ENCODE data around the gene DCAF6.

The DCAF6 gene

GRCh38 chr1:167957710-167958109 lies 21.2 kb downstream of the DCAF6 start:
- DNase-seq (ENCODE audit: low spot score): no peak

- peak; percentile 26 for DNase-seq (ENCODE audit: low spot score)
These were observed 28.2 kb downstream of the DCAF6 start for GRCh38 chr1:167964646-167965045.

- DNase-seq (ENCODE audit: low spot score): no peak
These were observed 29.6 kb downstream of the DCAF6 start for GRCh38 chr1:167966050-167966449.

GRCh38 chr1:167968569-167968968 lies 32.1 kb downstream of the DCAF6 start:
- no peak for DNase-seq (ENCODE audit: low spot score)

GRCh38 chr1:167973832-167974231 lies 37.3 kb downstream of the DCAF6 start:
- DNase-seq (ENCODE audit: low spot score): no peak

GRCh38 chr1:167974698-167975097 lies 38.2 kb downstream of the DCAF6 start:
- no peak for DNase-seq (ENCODE audit: low spot score)

- DNase-seq (ENCODE audit: low spot score): no peak
These were observed 40.8 kb downstream of the DCAF6 start for GRCh38 chr1:167977245-167977644.

- DNase-seq (ENCODE audit: low spot score): no peak
These were observed 45.5 kb downstream of the DCAF6 start for GRCh38 chr1:167981933-167982332.

- DNase-seq (ENCODE audit: low spot score): no peak
These were observed 47.4 kb downstream of the DCAF6 start for GRCh38 chr1:167983797-167984420.

GRCh38 chr1:167984886-167985489 lies 48.5 kb downstream of the DCAF6 start:
- DNase-seq (ENCODE audit: low spot score): no peak

GRCh38 chr1:167987174-167987573 lies 50.7 kb downstream of the DCAF6 start:
- no peak for DNase-seq (ENCODE audit: low spot score)

- no peak for DNase-seq (ENCODE audit: low spot score)
These were observed 55.1 kb downstream of the DCAF6 start for GRCh38 chr1:167991546-167991945.

GRCh38 chr1:167993720-167994119 lies 57.2 kb downstream of the DCAF6 start:
- no peak for DNase-seq (ENCODE audit: low spot score)

GRCh38 chr1:167994560-167994959 lies 58.1 kb downstream of the DCAF6 start:
- DNase-seq (ENCODE audit: low spot score): no peak

GRCh38 chr1:167995038-167995437 lies 58.6 kb downstream of the DCAF6 start:
- DNase-seq (ENCODE audit: low spot score): no peak

- no peak for DNase-seq (ENCODE audit: low spot score)
These were observed 59.8 kb downstream of the DCAF6 start for GRCh38 chr1:167996266-167996665.

GRCh38 chr1:167997037-167997575 lies 60.6 kb downstream of the DCAF6 start:
- DNase-seq (ENCODE audit: low spot score): no peak

- no peak for DNase-seq (ENCODE audit: low spot score)
These were observed 63.4 kb downstream of the DCAF6 start for GRCh38 chr1:167999877-168000276.

GRCh38 chr1:168000656-168001055 lies 64.2 kb downstream of the DCAF6 start:
- DNase-seq (ENCODE audit: low spot score): no peak

- no peak for DNase-seq (ENCODE audit: low spot score)
These were observed 64.7 kb downstream of the DCAF6 start for GRCh38 chr1:168001213-168001612.

GRCh38 chr1:168004531-168004930 lies 68.0 kb downstream of the DCAF6 start:
- no peak for DNase-seq (ENCODE audit: low spot score)

- no peak for DNase-seq (ENCODE audit: low spot score)
These were observed 69.0 kb downstream of the DCAF6 start for GRCh38 chr1:168005529-168005928.

GRCh38 chr1:168007691-168008090 lies 71.2 kb downstream of the DCAF6 start:
- DNase-seq (ENCODE audit: low spot score): no peak

- DNase-seq (ENCODE audit: low spot score): no peak
These were observed 72.1 kb downstream of the DCAF6 start for GRCh38 chr1:168008595-168008994.
